Sigmoid colon (tissue), 4 donors: ENCODE data around the gene MED13L.

Experiments used
- POLR2A ChIP-seq, 2 donors: fragments of 450-650 bp; IDR thresholded peaks; one replicate each; pipeline ENCODE4 v1.6.1; 2016; ENCODE audit warnings: antibody characterized with exemption in 2 of 2, mild to moderate bottlenecking in 2 of 2, moderate library complexity in 2 of 2
- POLR2AphosphoS5 ChIP-seq, 4 donors: sonication (generic); formaldehyde crosslinking; IDR thresholded peaks; one replicate each; pipeline ENCODE4 v1.6.1; 2017; ENCODE audit warnings: antibody characterized with exemption in 4 of 4
- TF ChIP-seq, protein P1 (sequence below), 4 experiments: fragments of 450-650 bp in 3 of 4; fragments of 200-600 bp in 1 of 4; IDR thresholded peaks; one replicate each; pipeline ENCODE4 v1.5.1; 2016 to 2019; ENCODE audit warnings: antibody characterized with exemption in 4 of 4, mild to moderate bottlenecking in 3 of 4, moderate library complexity in 2 of 4

GRCh38 chr12:115964626-115965025 lies 312.9 kb downstream of the MED13L start:
- TF ChIP-seq, protein P1, sequence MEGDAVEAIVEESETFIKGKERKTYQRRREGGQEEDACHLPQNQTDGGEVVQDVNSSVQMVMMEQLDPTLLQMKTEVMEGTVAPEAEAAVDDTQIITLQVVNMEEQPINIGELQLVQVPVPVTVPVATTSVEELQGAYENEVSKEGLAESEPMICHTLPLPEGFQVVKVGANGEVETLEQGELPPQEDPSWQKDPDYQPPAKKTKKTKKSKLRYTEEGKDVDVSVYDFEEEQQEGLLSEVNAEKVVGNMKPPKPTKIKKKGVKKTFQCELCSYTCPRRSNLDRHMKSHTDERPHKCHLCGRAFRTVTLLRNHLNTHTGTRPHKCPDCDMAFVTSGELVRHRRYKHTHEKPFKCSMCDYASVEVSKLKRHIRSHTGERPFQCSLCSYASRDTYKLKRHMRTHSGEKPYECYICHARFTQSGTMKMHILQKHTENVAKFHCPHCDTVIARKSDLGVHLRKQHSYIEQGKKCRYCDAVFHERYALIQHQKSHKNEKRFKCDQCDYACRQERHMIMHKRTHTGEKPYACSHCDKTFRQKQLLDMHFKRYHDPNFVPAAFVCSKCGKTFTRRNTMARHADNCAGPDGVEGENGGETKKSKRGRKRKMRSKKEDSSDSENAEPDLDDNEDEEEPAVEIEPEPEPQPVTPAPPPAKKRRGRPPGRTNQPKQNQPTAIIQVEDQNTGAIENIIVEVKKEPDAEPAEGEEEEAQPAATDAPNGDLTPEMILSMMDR (IDR thresholded peaks at IDR 0.05), result no peak
- TF ChIP-seq POLR2A (IDR thresholded peaks at IDR 0.05), result no peak
- no peak for TF ChIP-seq POLR2AphosphoS5 (IDR thresholded peaks at IDR 0.05)
